OCI-LY3 (cell line): ENCODE data around the gene EIF2D.
"Not testable (repeated sequence)": the region's sequence is repeated elsewhere in the genome, so short reads cannot be mapped to it uniquely, and the experiment has no call there.

Experiments used
- H2AFZ ChIP-seq: fragments of 200-600, 300-600 bp; shearing (Covaris generic); 2 replicates; pipeline ENCODE4 v1.6.0; 2014; ENCODE audit warnings: antibody characterized with exemption, low read depth, low read length
- H3K27ac ChIP-seq: fragments of 200-600, 300-600 bp; sonication (generic); 2 replicates; pipeline ENCODE4 v1.5.1; 2014; ENCODE audit warnings: mild to moderate bottlenecking, low read length, moderate library complexity, mixed read lengths
- H3K27me3 ChIP-seq: fragments of 200-600, 300-600 bp; sonication (generic); 2 replicates; pipeline ENCODE4 v1.6.1; 2014; ENCODE audit warnings: low read depth, low read length, mixed read lengths
- H3K36me3 ChIP-seq: fragments of 200-600, 300-600 bp; sonication (generic); replicated peaks from 2 replicates; pipeline ENCODE3; 2014; ENCODE audit warnings: low read depth, low read length, mixed read lengths
- H3K4me1 ChIP-seq: fragments of 300-600, 200-600 bp; sonication (generic); 2 replicates; pipeline ENCODE4 v1.6.1; 2014; ENCODE audit warnings: low read length, mixed read lengths
- H3K4me2 ChIP-seq: fragments of 200-600, 300-600 bp; sonication (generic); 2 replicates; pipeline ENCODE4 v1.6.1; 2014; ENCODE audit warnings: low read length, mixed read lengths
- H3K4me3 ChIP-seq: fragments of 300-600, 200-600 bp; sonication (generic); 2 replicates; pipeline ENCODE4 v1.5.1; 2014; ENCODE audit warnings: antibody characterized with exemption, mild to moderate bottlenecking, low read length, moderate library complexity
- H3K79me2 ChIP-seq: fragments of 300-600, 200-600 bp; shearing (Covaris generic); 2 replicates; pipeline ENCODE4 v1.6.1; 2014; ENCODE audit warnings: mild to moderate bottlenecking, low read length, mixed read lengths
- H3K9ac ChIP-seq: fragments of 300-600, 200-600 bp; shearing (Covaris generic); 2 replicates; pipeline ENCODE4 v1.6.0; 2014; ENCODE audit warnings: mild to moderate bottlenecking, low read length, moderate library complexity
- H3K9me3 ChIP-seq: fragments of 200-600, 300-600 bp; shearing (Covaris generic); 2 replicates; pipeline ENCODE4 v1.6.1; 2014; ENCODE audit warnings: low read length, mixed read lengths; ENCODE audit not compliant: insufficient read depth
- H4K20me1 ChIP-seq: fragments of 200-600, 300-600 bp; sonication (generic); 2 replicates; pipeline ENCODE4 v1.6.1; 2016; ENCODE audit warnings: low read length, mixed read lengths; ENCODE audit not compliant: insufficient read depth
- CTCF ChIP-seq: fragments of 200-600, 300-600 bp; sonication (generic); IDR thresholded peaks from 2 replicates; pipeline ENCODE4 v1.5.1; 2014; ENCODE audit warnings: antibody characterized with exemption, low read length, low read depth
- EZH2phosphoT487 ChIP-seq: fragments of 200-600 bp; shearing (Covaris generic); IDR thresholded peaks from 2 replicates; pipeline ENCODE4 v1.6.1; 2018; ENCODE audit warnings: antibody characterized with exemption, mixed run types, low read depth

EIF2D gene

GRCh38 chr1:206649261-206649921, 37.1 kb upstream of the EIF2D start:
- Histone ChIP-seq H3K27me3 (no peaks in the 10 kb centered on the region), H2AFZ (no peak overlapping the region), H3K9me3 (no peaks in the 10 kb centered on the region), H3K4me1 (no peaks in the 10 kb centered on the region), H3K79me2 (no peaks in the 10 kb centered on the region), H3K9ac (no peak overlapping the region), H3K4me2 (no peak overlapping the region), H3K36me3 (peaks cover 5% of the 10 kb centered on the region), H4K20me1 (no peaks in the 10 kb centered on the region), H3K27ac (no peak overlapping the region), H3K4me3 (no peak overlapping the region)
- TF ChIP-seq CTCF (no peak), EZH2phosphoT487 (no peak)

DNA sequence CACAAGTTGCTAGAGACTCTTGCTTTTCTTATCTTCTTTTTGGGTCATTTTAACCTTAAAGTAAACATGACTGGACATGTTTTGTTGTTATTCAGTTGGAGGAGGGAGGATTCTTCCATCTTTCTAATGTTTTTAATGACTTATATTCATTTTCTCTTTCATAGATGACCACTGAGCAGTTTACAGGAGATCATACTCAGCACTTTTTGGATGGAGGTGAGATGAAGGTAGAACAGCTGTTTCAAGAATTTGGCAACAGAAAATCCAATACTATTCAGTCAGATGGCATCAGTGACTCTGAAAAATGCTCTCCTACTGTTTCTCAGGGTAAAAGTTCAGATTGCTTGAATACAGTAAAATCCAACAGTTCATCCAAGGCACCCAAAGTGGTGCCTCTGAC, 35.0 kb upstream of the EIF2D start:
- no peak overlapping the region for H3K9ac ChIP-seq
- H3K9me3 ChIP-seq = no peaks in the 10 kb centered on the region
- H4K20me1 ChIP-seq = no peaks in the 10 kb centered on the region
- no peak overlapping the region for H2AFZ ChIP-seq
- no peaks in the 10 kb centered on the region for H3K79me2 ChIP-seq
- no peaks in the 10 kb centered on the region for H3K27me3 ChIP-seq
- no peak overlapping the region for H3K4me3 ChIP-seq
- H3K27ac ChIP-seq = no peak overlapping the region
- H3K36me3 ChIP-seq = peaks cover 5% of the 10 kb centered on the region
- TF ChIP-seq EZH2phosphoT487 (no peak), CTCF (no peak)
- peaks cover 8% of the 10 kb centered on the region for H3K4me1 ChIP-seq
- no peak overlapping the region for H3K4me2 ChIP-seq

- no peaks in the 10 kb centered on the region for H3K9me3 ChIP-seq
- TF ChIP-seq EZH2phosphoT487 (no peak), CTCF (no peak)
- H3K4me1 ChIP-seq = peaks cover 8% of the 10 kb centered on the region
- H3K4me3 ChIP-seq = no peak overlapping the region
- no peaks in the 10 kb centered on the region for H4K20me1 ChIP-seq
- no peaks in the 10 kb centered on the region for H3K79me2 ChIP-seq
- no peak overlapping the region for H2AFZ ChIP-seq
- no peaks in the 10 kb centered on the region for H3K27me3 ChIP-seq
- peaks cover 5% of the 10 kb centered on the region for H3K36me3 ChIP-seq
- H3K27ac ChIP-seq = no peak overlapping the region
- H3K4me2 ChIP-seq = no peak overlapping the region
- H3K9ac ChIP-seq = no peak overlapping the region
These were observed 34.2 kb upstream of the EIF2D start for GRCh38 chr1:206646504-206646903.

GRCh38 chr1:206643118-206643698, 30.9 kb upstream of the EIF2D start:
- Histone ChIP-seq H3K4me3 (no peak overlapping the region), H3K4me1 (peaks cover 8% of the 10 kb centered on the region), H3K27me3 (no peaks in the 10 kb centered on the region), H3K36me3 (peaks cover under 1% of the 10 kb centered on the region), H3K79me2 (no peaks in the 10 kb centered on the region), H2AFZ (peak overlapping the region; percentile 59; the same call in 1 of the 2 replicates), H3K9ac (no peak overlapping the region), H4K20me1 (no peaks in the 10 kb centered on the region), H3K9me3 (no peaks in the 10 kb centered on the region), H3K4me2 (peak overlapping the region; percentile 31), H3K27ac (no peak overlapping the region)
- no peak for TF ChIP-seq EZH2phosphoT487
- TF ChIP-seq CTCF = no peak

DNA sequence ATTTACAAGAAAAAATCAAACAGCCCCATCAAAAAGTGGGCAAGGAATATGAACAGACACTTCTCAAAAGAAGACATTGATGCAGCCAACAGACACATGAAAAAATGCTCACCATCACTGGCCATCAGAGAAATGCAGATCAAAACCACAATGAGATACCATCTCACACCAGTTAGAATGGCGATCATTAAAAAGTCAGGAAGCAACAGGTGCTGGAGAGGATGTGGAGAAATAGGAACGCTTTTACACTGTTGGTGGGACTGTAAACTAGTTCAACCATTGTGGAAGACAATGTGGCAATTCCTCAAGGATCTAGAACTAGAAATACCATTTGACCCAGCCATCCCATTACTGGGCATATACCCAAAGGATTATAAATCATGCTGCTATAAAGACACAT, 29.8 kb upstream of the EIF2D start:
- not testable (repeated sequence) for H3K79me2 ChIP-seq, H4K20me1 ChIP-seq, H3K4me2 ChIP-seq, H3K9ac ChIP-seq, H3K36me3 ChIP-seq, H3K27ac ChIP-seq, H3K4me3 ChIP-seq, H2AFZ ChIP-seq, H3K9me3 ChIP-seq, H3K27me3 ChIP-seq
- H3K4me1 ChIP-seq = peaks cover 14% of the 10 kb centered on the region
